Measurements from ENCODE around the gene GPD2. TPM values are rescaled to one million over a fixed set of nuclear protein-coding genes. Genes with fewer than 3 reads are reported as not detected.
"Not testable (repeated sequence)": the region's sequence is repeated elsewhere in the genome, so short reads cannot be mapped to it uniquely, and the experiment has no call there.

The GPD2 gene
- total and polyA plus RNA-seq, 5 donors from 2014 or later: 6.0 to 11.3 (median 9.0) TPM

- DNase-seq (no peak), ATAC-seq (ENCODE audit: low read depth in 2 of 2) (no peak)
- Mint-ChIP-seq H3K27me3 (peaks cover 13% of the 10 kb centered on the region), H3K4me1 (peaks cover 0 to 5% (median under 1%) of the 10 kb centered on the region in 4 donors), H3K9me3 (no peaks in the 10 kb centered on the region), H3K36me3 (no peaks in the 10 kb centered on the region), H3K4me3 (no peak overlapping the region), H3K27ac (no peak overlapping the region)
- no peaks in the 10 kb centered on the region for H3K36me3 ChIP-seq (ENCODE audit: control insufficient read depth, insufficient read depth, low read length)
- H3K27me3 ChIP-seq (ENCODE audit: control insufficient read depth, insufficient read depth, low read length): no peaks in the 10 kb centered on the region
- no peak overlapping the region for H3K27ac ChIP-seq (ENCODE audit: insufficient read depth, low read length, poor library complexity, severe bottlenecking)
- H3K9me3 ChIP-seq (ENCODE audit: control insufficient read depth in 2 of 2, low read length in 2 of 2): no peaks in the 10 kb centered on the region
- no peaks in the 10 kb centered on the region for H3K4me1 ChIP-seq (ENCODE audit: control insufficient read depth, insufficient read depth, low read length, poor library complexity, severe bottlenecking)
- H3K4me3 ChIP-seq (ENCODE audit: low read depth, low read length): no peak overlapping the region
These were observed 157.4 kb downstream of the GPD2 start for GRCh38 chr2:156593594-156593921.

GRCh38 chr2:156598563-156598962 lies 162.4 kb downstream of the GPD2 start:
- H3K4me1 ChIP-seq (ENCODE audit: control insufficient read depth, insufficient read depth, low read length, poor library complexity, severe bottlenecking): no peaks in the 10 kb centered on the region
- H3K27ac ChIP-seq (ENCODE audit: insufficient read depth, low read length, poor library complexity, severe bottlenecking): no peak overlapping the region
- Mint-ChIP-seq H3K4me3 (no peak overlapping the region), H3K27ac (no peak overlapping the region), H3K27me3 (peaks cover 35% of the 10 kb centered on the region), H3K4me1 (no peaks in the 10 kb centered on the region), H3K9me3 (peaks cover 0 to 2% (median 0%) of the 10 kb centered on the region in 7 donors), H3K36me3 (no peaks in the 10 kb centered on the region)
- DNase-seq: no peak
- ATAC-seq (ENCODE audit: low read depth in 2 of 2): no peak
- H3K4me3 ChIP-seq (ENCODE audit: low read depth, low read length): no peak overlapping the region
- no peaks in the 10 kb centered on the region for H3K36me3 ChIP-seq (ENCODE audit: control insufficient read depth, insufficient read depth, low read length)
- no peaks in the 10 kb centered on the region for H3K9me3 ChIP-seq (ENCODE audit: control insufficient read depth in 2 of 2, low read length in 2 of 2)
- H3K27me3 ChIP-seq (ENCODE audit: control insufficient read depth, insufficient read depth, low read length): no peaks in the 10 kb centered on the region

- Mint-ChIP-seq H3K27me3 (peaks cover 36% of the 10 kb centered on the region), H3K4me1 (no peaks in the 10 kb centered on the region), H3K27ac (no peak overlapping the region), H3K9me3 (peaks cover 0 to 2% (median 0%) of the 10 kb centered on the region in 7 donors), H3K4me3 (no peak overlapping the region), H3K36me3 (no peaks in the 10 kb centered on the region)
- Histone ChIP-seq H3K27me3 (ENCODE audit: control insufficient read depth, insufficient read depth, low read length) (no peaks in the 10 kb centered on the region), H3K4me1 (ENCODE audit: control insufficient read depth, insufficient read depth, low read length, poor library complexity, severe bottlenecking) (no peaks in the 10 kb centered on the region), H3K9me3 (ENCODE audit: control insufficient read depth in 2 of 2, low read length in 2 of 2) (no peaks in the 10 kb centered on the region), H3K4me3 (ENCODE audit: low read depth, low read length) (no peak overlapping the region), H3K27ac (ENCODE audit: insufficient read depth, low read length, poor library complexity, severe bottlenecking) (no peak overlapping the region), H3K36me3 (ENCODE audit: control insufficient read depth, insufficient read depth, low read length) (no peaks in the 10 kb centered on the region)
- DNase-seq (no peak), ATAC-seq (ENCODE audit: low read depth in 2 of 2) (no peak)
These were observed 164.0 kb downstream of the GPD2 start for GRCh38 chr2:156600196-156600595.

GRCh38 chr2:156601855-156602551 lies 165.8 kb downstream of the GPD2 start:
- Mint-ChIP-seq H3K4me1 (no peaks in the 10 kb centered on the region), H3K36me3 (no peaks in the 10 kb centered on the region), H3K9me3 (peaks cover 0 to 2% (median 0%) of the 10 kb centered on the region in 7 donors), H3K4me3 (no peak overlapping the region), H3K27ac (no peak overlapping the region), H3K27me3 (peaks cover 27% of the 10 kb centered on the region)
- Histone ChIP-seq H3K36me3 (ENCODE audit: control insufficient read depth, insufficient read depth, low read length) (no peaks in the 10 kb centered on the region), H3K27ac (ENCODE audit: insufficient read depth, low read length, poor library complexity, severe bottlenecking) (no peak overlapping the region), H3K9me3 (ENCODE audit: control insufficient read depth in 2 of 2, low read length in 2 of 2) (no peaks in the 10 kb centered on the region), H3K27me3 (ENCODE audit: control insufficient read depth, insufficient read depth, low read length) (no peaks in the 10 kb centered on the region), H3K4me1 (ENCODE audit: control insufficient read depth, insufficient read depth, low read length, poor library complexity, severe bottlenecking) (no peaks in the 10 kb centered on the region), H3K4me3 (ENCODE audit: low read depth, low read length) (no peak overlapping the region)
- DNase-seq (no peak), ATAC-seq (ENCODE audit: low read depth in 2 of 2) (no peak)

GRCh38 chr2:156602552-156602933 lies 166.4 kb downstream of the GPD2 start:
- no peaks in the 10 kb centered on the region for H3K9me3 ChIP-seq (ENCODE audit: control insufficient read depth in 2 of 2, low read length in 2 of 2)
- DNase-seq (no peak), ATAC-seq (ENCODE audit: low read depth in 2 of 2) (no peak)
- Mint-ChIP-seq H3K36me3 (no peaks in the 10 kb centered on the region), H3K27ac (no peak overlapping the region), H3K27me3 (peaks cover 27% of the 10 kb centered on the region), H3K9me3 (peaks cover 0 to 2% (median 0%) of the 10 kb centered on the region in 7 donors), H3K4me3 (no peak overlapping the region), H3K4me1 (no peaks in the 10 kb centered on the region)
- no peak overlapping the region for H3K27ac ChIP-seq (ENCODE audit: insufficient read depth, low read length, poor library complexity, severe bottlenecking)
- no peak overlapping the region for H3K4me3 ChIP-seq (ENCODE audit: low read depth, low read length)
- no peaks in the 10 kb centered on the region for H3K27me3 ChIP-seq (ENCODE audit: control insufficient read depth, insufficient read depth, low read length)
- no peaks in the 10 kb centered on the region for H3K4me1 ChIP-seq (ENCODE audit: control insufficient read depth, insufficient read depth, low read length, poor library complexity, severe bottlenecking)
- no peaks in the 10 kb centered on the region for H3K36me3 ChIP-seq (ENCODE audit: control insufficient read depth, insufficient read depth, low read length)

GRCh38 chr2:156615836-156616322 lies 179.7 kb downstream of the GPD2 start:
- no peak overlapping the region for H3K27ac ChIP-seq (ENCODE audit: insufficient read depth, low read length, poor library complexity, severe bottlenecking)
- H3K4me3 ChIP-seq (ENCODE audit: low read depth, low read length): no peak overlapping the region
- no peak for DNase-seq
- H3K36me3 Mint-ChIP-seq: no peaks in the 10 kb centered on the region
- no peak overlapping the region for H3K4me3 Mint-ChIP-seq
- no peaks in the 10 kb centered on the region for H3K36me3 ChIP-seq (ENCODE audit: control insufficient read depth, insufficient read depth, low read length)
- no peaks in the 10 kb centered on the region for H3K9me3 Mint-ChIP-seq
- no peak for ATAC-seq (ENCODE audit: low read depth in 2 of 2)
- H3K4me1 Mint-ChIP-seq: no peaks in the 10 kb centered on the region
- H3K27me3 ChIP-seq (ENCODE audit: control insufficient read depth, insufficient read depth, low read length): no peaks in the 10 kb centered on the region
- peaks cover 4% of the 10 kb centered on the region for H3K27me3 Mint-ChIP-seq
- no peaks in the 10 kb centered on the region for H3K4me1 ChIP-seq (ENCODE audit: control insufficient read depth, insufficient read depth, low read length, poor library complexity, severe bottlenecking)
- H3K9me3 ChIP-seq (ENCODE audit: control insufficient read depth in 2 of 2, low read length in 2 of 2): no peaks in the 10 kb centered on the region
- no peak overlapping the region for H3K27ac Mint-ChIP-seq

GRCh38 chr2:156618071-156618470 lies 181.9 kb downstream of the GPD2 start:
- not testable (repeated sequence) for H3K27me3 Mint-ChIP-seq; H3K27me3 ChIP-seq (ENCODE audit: control insufficient read depth, insufficient read depth, low read length); H3K36me3 ChIP-seq (ENCODE audit: control insufficient read depth, insufficient read depth, low read length); H3K4me1 ChIP-seq (ENCODE audit: control insufficient read depth, insufficient read depth, low read length, poor library complexity, severe bottlenecking); H3K4me1 Mint-ChIP-seq; H3K27ac Mint-ChIP-seq; DNase-seq; H3K9me3 ChIP-seq (ENCODE audit: control insufficient read depth in 2 of 2, low read length in 2 of 2); H3K36me3 Mint-ChIP-seq; H3K4me3 Mint-ChIP-seq; H3K27ac ChIP-seq (ENCODE audit: insufficient read depth, low read length, poor library complexity, severe bottlenecking); ATAC-seq (ENCODE audit: low read depth in 2 of 2); H3K9me3 Mint-ChIP-seq; H3K4me3 ChIP-seq (ENCODE audit: low read depth, low read length)

- Mint-ChIP-seq H3K27ac (no peak overlapping the region), H3K9me3 (peaks cover 0 to 3% (median 0%) of the 10 kb centered on the region in 7 donors), H3K27me3 (peaks cover 8% of the 10 kb centered on the region), H3K36me3 (no peaks in the 10 kb centered on the region), H3K4me3 (no peak overlapping the region), H3K4me1 (no peaks in the 10 kb centered on the region)
- no peak overlapping the region for H3K27ac ChIP-seq (ENCODE audit: insufficient read depth, low read length, poor library complexity, severe bottlenecking)
- DNase-seq (no peak), ATAC-seq (ENCODE audit: low read depth in 2 of 2) (no peak)
- H3K4me3 ChIP-seq (ENCODE audit: low read depth, low read length): no peak overlapping the region
- no peaks in the 10 kb centered on the region for H3K27me3 ChIP-seq (ENCODE audit: control insufficient read depth, insufficient read depth, low read length)
- no peaks in the 10 kb centered on the region for H3K9me3 ChIP-seq (ENCODE audit: control insufficient read depth in 2 of 2, low read length in 2 of 2)
- no peaks in the 10 kb centered on the region for H3K36me3 ChIP-seq (ENCODE audit: control insufficient read depth, insufficient read depth, low read length)
- no peaks in the 10 kb centered on the region for H3K4me1 ChIP-seq (ENCODE audit: control insufficient read depth, insufficient read depth, low read length, poor library complexity, severe bottlenecking)
These were observed 182.9 kb downstream of the GPD2 start for GRCh38 chr2:156619021-156619539.

All from CD4-positive, CD25-positive, alpha-beta regulatory T cell (primary cell).